Spleen (tissue), 11 donors: ENCODE results near the gene SMIM33. TPM values are rescaled to one million over a fixed set of nuclear protein-coding genes. Genes with fewer than 3 reads are reported as not detected.
"Not testable (repeated sequence)": the region's sequence is repeated elsewhere in the genome, so short reads cannot be mapped to it uniquely, and the experiment has no call there.

ENCODE experiments used
- DNase-seq: peaks from one replicate; pipeline ENCODE4 v3.0.0-alpha.2; 2020
- H3K27ac ChIP-seq, 8 donors: fragments of 200-600 bp; sonication (generic) in 7 of 8; 1 replicate in 4 of 8; 2 replicates in 4 of 8; pipeline versions ENCODE4 v1.5.0 to v1.8.0; 2016 to 2021; ENCODE audit warnings: inconsistent platforms in 4 of 8, mild to moderate bottlenecking in 4 of 8, moderate library complexity in 1 of 8
- H3K27me3 ChIP-seq, 7 donors: fragments of 200-600 bp; sonication (generic) in 6 of 7; replicated peaks in 1 of 7; 1 replicate in 4 of 7; 2 replicates in 3 of 7; pipeline versions ENCODE4 v1.5.0 to v1.8.0; 2016 to 2021; ENCODE audit warnings: inconsistent platforms in 3 of 7, mild to moderate bottlenecking in 1 of 7
- H3K36me3 ChIP-seq, 6 donors: fragments of 200-600 bp; sonication (generic) in 5 of 6; 1 replicate in 4 of 6; 2 replicates in 2 of 6; pipeline versions ENCODE4 v1.5.0 to v1.8.0; 2016 to 2021; ENCODE audit warnings: inconsistent platforms in 2 of 6
- H3K4me1 ChIP-seq, 6 donors: fragments of 200-600 bp; sonication (generic) in 5 of 6; 1 replicate in 3 of 6; 2 replicates in 3 of 6; pipeline versions ENCODE4 v1.5.0 to v1.8.0; 2016 to 2021; ENCODE audit warnings: inconsistent platforms in 3 of 6
- H3K4me3 ChIP-seq, 8 donors: fragments of 200-600 bp; sonication (generic) in 7 of 8; 1 replicate in 4 of 8; 2 replicates in 4 of 8; pipeline versions ENCODE4 v1.5.0 to v1.8.0; 2016 to 2021; ENCODE audit warnings: inconsistent platforms in 4 of 8, mild to moderate bottlenecking in 4 of 8, moderate library complexity in 2 of 8
- H3K9me3 ChIP-seq, 8 donors: fragments of 200-600 bp; sonication (generic) in 7 of 8; 1 replicate in 4 of 8; 2 replicates in 4 of 8; pipeline versions ENCODE4 v1.5.0 to v1.8.0; 2016 to 2021; ENCODE audit warnings: inconsistent platforms in 4 of 8
- POLR2A ChIP-seq, 3 donors: fragments of 450-650 bp; IDR thresholded peaks; one replicate each; pipeline ENCODE4 v1.5.1; 2017; ENCODE audit warnings: antibody characterized with exemption in 3 of 3, mild to moderate bottlenecking in 1 of 3
- POLR2AphosphoS5 ChIP-seq, 3 donors: sonication (generic); formaldehyde crosslinking; IDR thresholded peaks; one replicate each; pipeline ENCODE4 v1.5.1; 2017; ENCODE audit warnings: antibody characterized with exemption in 3 of 3
- WGBS, 5 donors: extraction: QIAGEN DNeasy Blood & Tissue Kit in 3 of 5; methylation state at CpG; one replicate each; pipeline versions ENCODE4 v1.1.5 to v1.1.7; 2013 to 2018; 5-methylcytosine and 5-hydroxymethylcytosine counted together
- intact Hi-C: fragments of 100-400 bp; cut with DNase I; formaldehyde crosslinking; loops from one replicate; pipeline ENCODE4 v1.15.0; 2023; ENCODE audit warnings: low total_unique reads
- polyA plus RNA-seq, 3 donors: library from polyadenylated mRNA; stranded (reverse); fragments of 200-250 nt; gene quantifications; one replicate each; pipeline ENCODE4 v1.2.1, GENCODE V29; 2013
- total RNA-seq, 7 donors: library from RNA; depleted of rRNA in 3 of 7; stranded (reverse); fragments of >200 nt in 3 of 7; fragmentation: NEBNext Ultra II Directional in 4 of 7; extraction: Animal tissue kit (Norgen Biotek cat#: 25700) in 4 of 7; gene quantifications; one replicate each; pipeline versions ENCODE4 v1.1.0 to v1.2.1, GENCODE V29; 2016 to 2021
- TF ChIP-seq, protein P1 (sequence below), 11 experiments: fragments of 200-600 bp in 7 of 11; fragments of 450-650 bp in 4 of 11; sonication (generic) in 4 of 11; IDR thresholded peaks in 8 of 11; conservative IDR thresholded peaks in 3 of 11; 1 replicate in 7 of 11; 2 replicates in 4 of 11; pipeline versions ENCODE4 v1.4.0 to v1.8.0; 2016 to 2021; ENCODE audit warnings: antibody characterized with exemption in 11 of 11, inconsistent platforms in 4 of 11, mild to moderate bottlenecking in 1 of 11
- donor health status: healthy with polysubstance abuse.
- donor health status: DM: no; HTN: no; CAD: no; lungs with moderate emphysema.
- donor health status: DM: no; HTN: no; CAD: no.
- donor health status: Bipolar disorder and iron deficiency.
- donor health status: healthy.
- donor health status: DM: no; HTN: no; CAD: no.
- donor health status: DM: yes; HTN: yes; CAD: no.

Gene SMIM33
- total and polyA plus RNA-seq, 10 donors, result 0.03 to 0.24 TPM; not detected in 8

DNA sequence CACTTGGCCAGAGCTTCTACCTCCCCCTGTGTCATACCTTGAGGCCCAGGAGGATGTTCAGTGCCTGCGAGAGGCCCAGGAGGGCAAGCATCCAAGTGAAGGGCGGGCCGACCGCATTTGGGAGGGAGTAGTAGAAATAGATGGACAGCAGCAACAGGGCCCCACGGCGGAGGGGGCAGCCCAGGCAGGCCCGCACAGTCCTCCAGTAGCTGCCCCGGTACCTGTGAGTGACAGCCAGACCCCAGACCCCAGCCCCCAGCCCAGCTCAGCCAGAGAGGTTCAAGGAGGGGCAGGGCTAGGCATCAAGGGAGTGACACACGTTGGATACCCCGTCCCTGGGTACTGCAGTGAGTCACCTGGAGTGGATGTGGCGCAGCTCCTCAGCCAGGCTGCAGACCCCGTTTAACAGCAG lies 10.3 kb downstream of the SMIM33 start:
- Histone ChIP-seq H3K27ac (peak overlapping the region; percentile 89 to 97 (median 92)), H3K36me3 (peaks cover 0 to 45% (median 31%) of the 10 kb centered on the region in 6 donors), H3K4me3 (peak overlapping the region; percentile 42 to 73 (median 56)), H3K9me3 (no peaks in the 10 kb centered on the region), H3K4me1 (peaks cover 7 to 90% (median 66%) of the 10 kb centered on the region in 6 donors), H3K27me3 (no peaks in the 10 kb centered on the region)
- intact Hi-C loops, result no loop called here
- DNase-seq, result peak; percentile 78
- WGBS, 5 donors, result 19 to 42% (median 28%) methylated on average over 6 to 12 of the region's 12 CpGs
- TF ChIP-seq POLR2AphosphoS5 (IDR thresholded peaks at IDR 0.05), result peak in 1 of 3 donors; percentile 8
- TF ChIP-seq, protein P1, sequence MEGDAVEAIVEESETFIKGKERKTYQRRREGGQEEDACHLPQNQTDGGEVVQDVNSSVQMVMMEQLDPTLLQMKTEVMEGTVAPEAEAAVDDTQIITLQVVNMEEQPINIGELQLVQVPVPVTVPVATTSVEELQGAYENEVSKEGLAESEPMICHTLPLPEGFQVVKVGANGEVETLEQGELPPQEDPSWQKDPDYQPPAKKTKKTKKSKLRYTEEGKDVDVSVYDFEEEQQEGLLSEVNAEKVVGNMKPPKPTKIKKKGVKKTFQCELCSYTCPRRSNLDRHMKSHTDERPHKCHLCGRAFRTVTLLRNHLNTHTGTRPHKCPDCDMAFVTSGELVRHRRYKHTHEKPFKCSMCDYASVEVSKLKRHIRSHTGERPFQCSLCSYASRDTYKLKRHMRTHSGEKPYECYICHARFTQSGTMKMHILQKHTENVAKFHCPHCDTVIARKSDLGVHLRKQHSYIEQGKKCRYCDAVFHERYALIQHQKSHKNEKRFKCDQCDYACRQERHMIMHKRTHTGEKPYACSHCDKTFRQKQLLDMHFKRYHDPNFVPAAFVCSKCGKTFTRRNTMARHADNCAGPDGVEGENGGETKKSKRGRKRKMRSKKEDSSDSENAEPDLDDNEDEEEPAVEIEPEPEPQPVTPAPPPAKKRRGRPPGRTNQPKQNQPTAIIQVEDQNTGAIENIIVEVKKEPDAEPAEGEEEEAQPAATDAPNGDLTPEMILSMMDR (IDR thresholded peaks at IDR 0.05 in 8 of 11, conservative IDR thresholded peaks at IDR 0.05 in 3 of 11), result no peak

DNA sequence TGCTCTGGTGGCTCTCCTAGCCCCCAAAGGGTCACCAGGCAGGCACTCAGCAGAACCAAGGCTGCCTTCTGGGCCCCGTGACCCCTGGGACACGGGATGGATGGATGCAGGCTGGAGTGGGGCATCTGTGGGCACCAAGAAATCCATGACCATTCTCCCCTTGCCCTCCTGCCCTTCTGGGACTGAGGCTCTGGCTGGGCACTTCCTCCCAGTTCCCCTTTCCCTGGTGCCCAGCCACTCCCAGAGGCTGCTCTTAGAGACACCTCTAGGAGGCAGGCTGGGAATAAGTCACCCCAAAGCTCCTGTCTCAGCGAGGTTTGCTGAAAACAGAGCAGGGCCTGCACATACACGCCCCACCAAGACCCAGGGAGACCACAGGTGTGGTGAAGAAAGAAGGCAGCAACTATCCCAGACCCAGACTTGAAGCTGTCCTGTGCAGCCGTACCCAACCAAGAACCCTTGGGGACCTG lies 10.8 kb downstream of the SMIM33 start:
- intact Hi-C loops, result no loop called here
- 9 to 32% (median 11%) methylated on average over 5 of the region's 5 CpGs for WGBS, 5 donors
- peak; percentile 78 for DNase-seq

DNA sequence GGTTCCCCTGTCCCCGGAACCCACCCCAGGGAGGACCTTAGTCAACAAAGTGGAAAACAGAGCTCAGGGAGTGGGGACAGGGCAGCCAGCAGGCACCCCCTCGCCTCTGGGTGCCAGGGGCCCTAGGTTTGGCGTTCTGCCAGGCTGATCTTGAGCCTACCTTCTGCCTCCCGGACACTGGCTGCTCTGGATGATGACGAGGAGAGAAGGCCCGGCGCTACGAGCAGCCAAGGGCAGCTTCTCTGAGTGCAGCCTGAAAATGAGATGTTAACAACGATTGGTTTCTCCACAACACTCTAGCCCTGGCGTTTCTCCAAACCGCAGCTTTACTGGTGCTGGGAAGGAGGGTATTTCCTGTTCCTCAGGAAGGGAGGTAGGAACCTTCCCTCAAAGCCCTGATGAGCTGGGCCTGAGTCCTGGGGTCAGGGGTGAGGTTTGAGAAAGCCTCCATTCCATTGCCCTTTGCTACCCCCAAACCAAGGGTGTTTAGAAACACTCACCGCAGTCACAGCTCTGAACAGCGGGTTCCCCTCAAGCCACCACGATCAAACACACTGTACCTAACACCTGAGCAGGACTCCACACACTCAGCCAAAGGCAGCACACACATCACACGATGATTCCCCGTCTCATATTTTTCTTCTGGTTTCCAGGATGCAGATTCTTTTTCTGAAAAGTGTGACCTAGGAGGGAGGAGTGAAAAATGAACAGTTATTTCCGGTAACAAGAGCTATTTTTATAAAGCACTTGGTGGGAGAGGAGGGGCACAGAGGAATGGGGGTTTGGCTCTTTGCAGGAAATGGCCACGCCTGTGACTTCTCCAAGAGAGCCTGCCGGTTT lies 11.5 kb downstream of the SMIM33 start, which contains the start of gene STING1:
TSS of gene STING1 (minus strand) at position 709 of the 840 bp plus-strand sequence. CDS start 1,054 bp downstream, outside the sequence.
- intact Hi-C loops, result no loop called here
- Histone ChIP-seq H3K27ac (peak within 1 kb of the TSS; percentile 89 to 97 (median 92)), H3K36me3 (peaks cover 0 to 34% (median 20%) of the 10 kb centered on the region in 6 donors), H3K4me1 (peaks cover 7 to 79% (median 59%) of the 10 kb centered on the region in 6 donors), H3K9me3 (no peaks in the 10 kb centered on the region), H3K27me3 (no peaks in the 10 kb centered on the region), H3K4me3 (peak within 1 kb of the TSS; percentile 42 to 73 (median 56))
- TF ChIP-seq, protein P1 (IDR thresholded peaks at IDR 0.05 in 8 of 11, conservative IDR thresholded peaks at IDR 0.05 in 3 of 11), result no peak
- peak; percentile 72 to 79 (median 78) for TF ChIP-seq POLR2AphosphoS5 (IDR thresholded peaks at IDR 0.05)
- peak in 1 of 3 donors; percentile 37 for TF ChIP-seq POLR2A (IDR thresholded peaks at IDR 0.05)
- DNase-seq, result peak; percentile 88
- WGBS, 5 donors, result 3 to 10% (median 4%) methylated on average over 15 to 19 of the region's 19 CpGs

More for the DNA sequence above, 10.8 kb downstream of the SMIM33 start:
- no peaks in the 10 kb centered on the region for H3K9me3 ChIP-seq
- peaks cover 0 to 40% (median 27%) of the 10 kb centered on the region in 6 donors for H3K36me3 ChIP-seq
- TF ChIP-seq POLR2AphosphoS5 (IDR thresholded peaks at IDR 0.05) (no peak), POLR2A (IDR thresholded peaks at IDR 0.05) (no peak)
- TF ChIP-seq, protein P1 (IDR thresholded peaks at IDR 0.05 in 8 of 11, conservative IDR thresholded peaks at IDR 0.05 in 3 of 11), result no peak
- peak overlapping the region; percentile 42 to 73 (median 56) for H3K4me3 ChIP-seq
- peak overlapping the region; percentile 89 to 97 (median 92) for H3K27ac ChIP-seq
- peaks cover 7 to 85% (median 62%) of the 10 kb centered on the region in 6 donors for H3K4me1 ChIP-seq
- no peaks in the 10 kb centered on the region for H3K27me3 ChIP-seq

DNA sequence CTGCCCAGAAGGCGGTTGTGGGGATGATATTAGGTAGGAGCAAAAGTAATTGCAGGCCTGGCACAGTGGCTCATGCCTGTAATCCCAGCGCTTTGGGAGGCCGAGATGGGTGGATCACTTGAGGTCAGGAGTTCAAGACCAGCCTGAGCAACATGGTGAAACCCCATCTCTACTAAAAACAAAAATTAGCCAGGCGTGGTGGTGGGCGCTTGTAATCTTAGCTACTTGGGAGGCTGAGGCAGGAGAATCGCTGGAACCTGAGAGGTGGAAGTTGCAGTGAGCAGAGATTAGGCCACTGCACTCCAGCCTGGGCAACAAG lies 12.0 kb downstream of the SMIM33 start:
- H3K27ac ChIP-seq, result peak overlapping the region; percentile 89 to 97 (median 92)
- H3K4me1 ChIP-seq, result peaks cover 7 to 76% (median 57%) of the 10 kb centered on the region in 6 donors
- peaks cover 0 to 28% (median 15%) of the 10 kb centered on the region in 6 donors for H3K36me3 ChIP-seq
- 33 to 43% (median 37%) methylated on average over 6 of the region's 6 CpGs for WGBS, 5 donors
- H3K9me3 ChIP-seq, H3K27me3 ChIP-seq, intact Hi-C loops, DNase-seq: not testable (repeated sequence)
- H3K4me3 ChIP-seq, result peak overlapping the region in 7 of 8 donors; percentile 42 to 73 (median 54)
